Measurements from ENCODE around the gene ELOVL2. TPM values are rescaled to one million over a fixed set of nuclear protein-coding genes. Genes with fewer than 3 reads are reported as not detected.

Gene ELOVL2
- total and polyA plus RNA-seq, 2 experiments from 2014 or later: 0.06 TPM; not detected in 1

DNA sequence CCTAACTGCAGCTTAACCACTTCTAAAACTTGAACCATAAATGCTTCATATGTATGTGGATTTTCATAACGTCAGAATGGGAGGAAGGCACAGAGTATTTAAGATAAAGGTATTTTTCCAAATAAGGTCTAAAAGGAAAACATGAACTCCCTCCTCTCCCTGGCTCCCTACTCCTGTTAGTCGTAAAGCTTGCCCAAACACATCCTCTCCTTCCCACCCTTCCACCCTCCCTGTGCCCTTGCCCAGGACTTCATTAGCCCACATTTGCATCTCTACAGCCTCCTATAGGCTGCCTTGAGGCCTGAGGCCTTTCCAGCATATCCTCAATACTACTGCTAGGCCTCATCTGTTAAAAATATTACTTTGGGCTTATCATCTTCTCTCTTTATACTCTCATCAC lies 32.4 kb upstream of the ELOVL2 start:
- DNase-seq (ENCODE audit: low read depth in 1 of 2, low spot score in 1 of 2): no peak
- TF ChIP-seq, protein P1, sequence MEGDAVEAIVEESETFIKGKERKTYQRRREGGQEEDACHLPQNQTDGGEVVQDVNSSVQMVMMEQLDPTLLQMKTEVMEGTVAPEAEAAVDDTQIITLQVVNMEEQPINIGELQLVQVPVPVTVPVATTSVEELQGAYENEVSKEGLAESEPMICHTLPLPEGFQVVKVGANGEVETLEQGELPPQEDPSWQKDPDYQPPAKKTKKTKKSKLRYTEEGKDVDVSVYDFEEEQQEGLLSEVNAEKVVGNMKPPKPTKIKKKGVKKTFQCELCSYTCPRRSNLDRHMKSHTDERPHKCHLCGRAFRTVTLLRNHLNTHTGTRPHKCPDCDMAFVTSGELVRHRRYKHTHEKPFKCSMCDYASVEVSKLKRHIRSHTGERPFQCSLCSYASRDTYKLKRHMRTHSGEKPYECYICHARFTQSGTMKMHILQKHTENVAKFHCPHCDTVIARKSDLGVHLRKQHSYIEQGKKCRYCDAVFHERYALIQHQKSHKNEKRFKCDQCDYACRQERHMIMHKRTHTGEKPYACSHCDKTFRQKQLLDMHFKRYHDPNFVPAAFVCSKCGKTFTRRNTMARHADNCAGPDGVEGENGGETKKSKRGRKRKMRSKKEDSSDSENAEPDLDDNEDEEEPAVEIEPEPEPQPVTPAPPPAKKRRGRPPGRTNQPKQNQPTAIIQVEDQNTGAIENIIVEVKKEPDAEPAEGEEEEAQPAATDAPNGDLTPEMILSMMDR (IDR thresholded peaks at IDR 0.05; ENCODE audit: low read depth, low read length): no peak
- H3K27ac ChIP-seq: no peak overlapping the region

GRCh38 chr6:11072101-11072500 lies 28.0 kb upstream of the ELOVL2 start:
- TF ChIP-seq, protein P1 (IDR thresholded peaks at IDR 0.05; ENCODE audit: low read depth, low read length): no peak
- Histone ChIP-seq H3K9me3 (ENCODE audit: low read depth) (no peaks in the 10 kb centered on the region), H3K36me3 (no peaks in the 10 kb centered on the region), H3K4me1 (ENCODE audit: low read depth) (no peaks in the 10 kb centered on the region), H3K4me3 (no peak overlapping the region), H3K27me3 (no peaks in the 10 kb centered on the region), H3K27ac (no peak overlapping the region)
- no peak for DNase-seq (ENCODE audit: low read depth in 1 of 2, low spot score in 1 of 2)

More for the DNA sequence above, 32.4 kb upstream of the ELOVL2 start:
- no peaks in the 10 kb centered on the region for H3K27me3 ChIP-seq
- no peaks in the 10 kb centered on the region for H3K4me1 ChIP-seq (ENCODE audit: low read depth)
- no peaks in the 10 kb centered on the region for H3K36me3 ChIP-seq
- H3K4me3 ChIP-seq: no peak overlapping the region
- no peaks in the 10 kb centered on the region for H3K9me3 ChIP-seq (ENCODE audit: low read depth)

DNA sequence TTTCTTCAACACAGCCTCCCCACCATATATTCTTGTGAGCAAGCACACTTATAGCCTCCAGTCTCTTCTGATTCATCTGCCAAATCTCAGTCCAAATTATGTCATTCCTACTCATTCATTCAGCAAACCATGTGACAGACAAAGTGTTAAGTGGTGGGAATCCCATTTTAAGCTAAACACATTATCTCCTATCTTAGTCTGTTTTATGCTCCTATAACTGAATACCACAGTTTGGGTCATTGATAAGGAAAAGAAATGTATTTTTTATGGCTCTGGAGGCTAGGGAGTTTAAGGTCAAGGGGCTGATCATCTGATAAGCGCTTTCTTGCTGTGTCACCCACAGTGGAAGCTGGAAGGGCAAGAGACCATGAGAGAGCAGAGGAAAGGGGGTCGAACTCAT lies 25.7 kb upstream of the ELOVL2 start:
- Histone ChIP-seq H3K27ac (no peak overlapping the region), H3K4me3 (no peak overlapping the region), H3K9me3 (ENCODE audit: low read depth) (no peaks in the 10 kb centered on the region), H3K27me3 (no peaks in the 10 kb centered on the region), H3K36me3 (no peaks in the 10 kb centered on the region), H3K4me1 (ENCODE audit: low read depth) (no peaks in the 10 kb centered on the region)
- TF ChIP-seq, protein P1 (IDR thresholded peaks at IDR 0.05; ENCODE audit: low read depth, low read length): no peak
- no peak for DNase-seq (ENCODE audit: low read depth in 1 of 2, low spot score in 1 of 2)

- Histone ChIP-seq H3K9me3 (ENCODE audit: low read depth) (no peaks in the 10 kb centered on the region), H3K27ac (no peak overlapping the region), H3K4me1 (ENCODE audit: low read depth) (no peaks in the 10 kb centered on the region), H3K36me3 (no peaks in the 10 kb centered on the region), H3K27me3 (no peaks in the 10 kb centered on the region), H3K4me3 (no peak overlapping the region)
- TF ChIP-seq, protein P1 (IDR thresholded peaks at IDR 0.05; ENCODE audit: low read depth, low read length): no peak
- DNase-seq (ENCODE audit: low read depth in 1 of 2, low spot score in 1 of 2): no peak
Observed at GRCh38 chr6:11067348-11067747, 23.2 kb upstream of the ELOVL2 start.

DNA sequence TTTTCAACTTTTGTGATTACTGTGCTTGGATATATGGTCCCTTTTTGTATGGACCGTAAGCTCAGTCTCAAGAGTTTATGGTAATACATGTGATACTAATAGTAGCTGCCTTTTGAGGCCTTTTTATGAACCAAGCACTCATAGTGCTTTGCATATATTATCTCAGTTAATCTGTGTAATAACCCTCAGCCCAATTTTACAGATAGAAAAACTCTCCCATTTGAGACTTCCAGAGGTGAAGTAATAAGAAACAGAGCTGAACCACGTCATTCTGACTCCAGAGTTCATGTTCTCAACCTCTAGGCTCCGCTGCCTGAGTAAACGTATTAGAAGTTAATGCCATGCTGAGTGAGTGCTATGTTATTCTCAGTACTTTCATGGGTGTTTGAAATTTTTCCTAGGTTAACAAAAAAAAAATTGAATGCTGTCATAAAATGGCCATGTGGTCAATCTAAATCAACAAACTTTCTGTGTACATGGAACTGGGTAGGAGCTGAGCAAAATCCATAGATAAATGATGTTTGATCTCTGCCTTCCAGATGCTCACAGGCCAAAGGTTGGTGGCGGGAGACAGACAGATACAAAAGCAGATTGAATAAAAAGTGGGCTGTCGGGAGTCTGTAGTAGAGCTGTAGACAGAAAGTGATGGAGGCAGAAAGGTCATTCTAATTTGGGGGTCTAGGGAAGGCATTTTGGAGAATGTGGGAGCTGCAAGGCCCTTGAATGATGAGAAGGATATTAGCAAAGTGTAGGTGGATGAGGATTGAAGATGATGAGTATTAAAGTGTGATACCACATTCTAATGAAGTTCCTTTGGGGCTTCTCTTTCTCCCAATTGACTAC lies 22.6 kb upstream of the ELOVL2 start:
- no peak overlapping the region for H3K27ac ChIP-seq
- H3K4me3 ChIP-seq: no peak overlapping the region
- no peaks in the 10 kb centered on the region for H3K27me3 ChIP-seq
- no peaks in the 10 kb centered on the region for H3K36me3 ChIP-seq
- no peaks in the 10 kb centered on the region for H3K9me3 ChIP-seq (ENCODE audit: low read depth)
- TF ChIP-seq, protein P1 (IDR thresholded peaks at IDR 0.05; ENCODE audit: low read depth, low read length): no peak
- DNase-seq (ENCODE audit: low read depth in 1 of 2, low spot score in 1 of 2): no peak
- no peaks in the 10 kb centered on the region for H3K4me1 ChIP-seq (ENCODE audit: low read depth)

Data from cardiac muscle cell (in vitro differentiated cells and primary cell).